Upper lobe of left lung (tissue), 4 donors: ENCODE measurements around the gene LRIG3.

Source experiments
- EP300 ChIP-seq, 4 donors: sonication (generic); formaldehyde crosslinking; IDR thresholded peaks; one replicate each; pipeline ENCODE4 v1.5.1; 2017; ENCODE audit warnings: antibody characterized with exemption in 4 of 4, control low read depth in 2 of 4
- POLR2A ChIP-seq, 4 donors: fragments of 450-650 bp; IDR thresholded peaks; one replicate each; pipeline ENCODE4 v1.5.1; 2016 to 2017; ENCODE audit warnings: antibody characterized with exemption in 4 of 4, mild to moderate bottlenecking in 2 of 4
- TF ChIP-seq, protein P1 (sequence below), 6 experiments: fragments of 450-650 bp in 4 of 6; fragments of 200-600 bp in 2 of 6; sonication (generic) in 2 of 6; IDR thresholded peaks; one replicate each; pipeline ENCODE4 v1.5.1; 2016 to 2019; ENCODE audit warnings: antibody characterized with exemption in 6 of 6

DNA sequence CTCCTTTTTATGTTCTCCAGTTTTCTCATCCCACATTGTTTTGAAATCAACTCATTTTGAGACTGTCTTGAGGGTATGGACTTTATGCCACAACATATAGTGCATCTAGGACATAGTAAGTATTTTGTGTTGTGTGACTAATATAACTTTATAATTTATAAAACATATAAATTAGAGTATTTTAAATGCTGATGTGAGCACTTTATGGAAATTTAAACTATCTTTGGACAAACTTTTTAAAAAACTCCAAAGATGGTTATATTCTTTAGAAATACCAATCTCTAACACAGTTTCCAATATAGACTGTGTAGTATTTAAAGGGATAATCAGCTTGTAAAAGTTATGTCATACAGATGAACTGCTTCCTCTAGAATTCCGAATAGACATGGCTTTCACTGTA, 87.4 kb downstream of the LRIG3 start:
- TF ChIP-seq POLR2A (IDR thresholded peaks at IDR 0.05) (no peak), EP300 (IDR thresholded peaks at IDR 0.05) (no peak)
- TF ChIP-seq, protein P1, sequence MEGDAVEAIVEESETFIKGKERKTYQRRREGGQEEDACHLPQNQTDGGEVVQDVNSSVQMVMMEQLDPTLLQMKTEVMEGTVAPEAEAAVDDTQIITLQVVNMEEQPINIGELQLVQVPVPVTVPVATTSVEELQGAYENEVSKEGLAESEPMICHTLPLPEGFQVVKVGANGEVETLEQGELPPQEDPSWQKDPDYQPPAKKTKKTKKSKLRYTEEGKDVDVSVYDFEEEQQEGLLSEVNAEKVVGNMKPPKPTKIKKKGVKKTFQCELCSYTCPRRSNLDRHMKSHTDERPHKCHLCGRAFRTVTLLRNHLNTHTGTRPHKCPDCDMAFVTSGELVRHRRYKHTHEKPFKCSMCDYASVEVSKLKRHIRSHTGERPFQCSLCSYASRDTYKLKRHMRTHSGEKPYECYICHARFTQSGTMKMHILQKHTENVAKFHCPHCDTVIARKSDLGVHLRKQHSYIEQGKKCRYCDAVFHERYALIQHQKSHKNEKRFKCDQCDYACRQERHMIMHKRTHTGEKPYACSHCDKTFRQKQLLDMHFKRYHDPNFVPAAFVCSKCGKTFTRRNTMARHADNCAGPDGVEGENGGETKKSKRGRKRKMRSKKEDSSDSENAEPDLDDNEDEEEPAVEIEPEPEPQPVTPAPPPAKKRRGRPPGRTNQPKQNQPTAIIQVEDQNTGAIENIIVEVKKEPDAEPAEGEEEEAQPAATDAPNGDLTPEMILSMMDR (IDR thresholded peaks at IDR 0.05), result no peak
